OCI-LY7 (cell line): Measurements from ENCODE around the gene NFE2L1. TPM values are rescaled to one million over a fixed set of nuclear protein-coding genes. Genes with fewer than 3 reads are reported as not detected.
A peak's percentile ranks its signal among the peaks of the same experiment; 100 is the strongest.

Experiments used
- BruUV-seq: library from RNA; stranded (reverse); fragments of 400-500 nt; replicated peaks from 2 replicates; lab custom pipeline; 2021; lab: Mats Ljungman, UMichigan
- CTCF ChIA-PET: fragments of 300-600 bp; sonication (Branson Sonifier 250); formaldehyde crosslinking; loops from one replicate; lab custom pipeline; 2022; ENCODE audit warnings: antibody characterized with exemption; ENCODE audit not compliant: unreplicated experiment; lab: Charles Lee
- POLR2A ChIA-PET: fragments of 300-600 bp; sonication (Branson Sonifier 250); formaldehyde crosslinking; loops from one replicate; lab custom pipeline; 2022; ENCODE audit warnings: antibody characterized with exemption; lab: Charles Lee
- DNase-seq: peaks from one replicate; pipeline ENCODE4 v3.0.0-alpha.2; 2015; ENCODE audit warnings: low spot score
- H2AFZ ChIP-seq: fragments of 200-600 bp; sonication (generic), shearing (Covaris generic); 2 replicates; pipeline ENCODE4 v1.6.1; 2014; ENCODE audit warnings: mild to moderate bottlenecking, antibody characterized with exemption, low read length, moderate library complexity
- H3K27ac ChIP-seq: fragments of 200-600 bp; sonication (generic); 2 replicates; pipeline ENCODE4 v1.5.1; 2014; ENCODE audit warnings: mixed run types, low read depth, mild to moderate bottlenecking, moderate library complexity, low read length, inconsistent platforms; ENCODE audit not compliant: poor library complexity, severe bottlenecking
- H3K36me3 ChIP-seq: fragments of 200-600 bp; sonication (generic); 2 replicates; pipeline ENCODE4 v1.6.1; 2014; ENCODE audit warnings: mild to moderate bottlenecking, antibody characterized with exemption, low read length, moderate library complexity, mixed read lengths; ENCODE audit not compliant: insufficient read depth
- H3K4me1 ChIP-seq: fragments of 200-600 bp; sonication (generic); 2 replicates; pipeline ENCODE4 v1.5.1; 2014; ENCODE audit warnings: mild to moderate bottlenecking, low read length; ENCODE audit not compliant: insufficient read depth, poor library complexity, severe bottlenecking
- H3K4me2 ChIP-seq: fragments of 200-600 bp; sonication (generic); 2 replicates; pipeline ENCODE4 v1.6.1; 2014; ENCODE audit warnings: mild to moderate bottlenecking, low read length
- H3K4me3 ChIP-seq: fragments of 200-600 bp; sonication (generic); 2 replicates; pipeline ENCODE4 v1.5.1; 2014; ENCODE audit warnings: mild to moderate bottlenecking, low read depth, low read length; ENCODE audit not compliant: poor library complexity, severe bottlenecking
- H3K79me2 ChIP-seq: fragments of 200-600 bp; sonication (generic); 2 replicates; pipeline ENCODE4 v1.6.1; 2016; ENCODE audit warnings: low read depth, mild to moderate bottlenecking, low read length, moderate library complexity, mixed read lengths; ENCODE audit not compliant: insufficient read depth
- H3K9me2 ChIP-seq: fragments of 200-600 bp; sonication (generic); 2 replicates; pipeline ENCODE4 v1.6.1; 2016; ENCODE audit warnings: mild to moderate bottlenecking, low read length, mixed read lengths; ENCODE audit not compliant: insufficient read depth
- H3K9me3 ChIP-seq: fragments of 200-600 bp; sonication (generic); 2 replicates; pipeline ENCODE4 v1.6.1; 2014; ENCODE audit warnings: mild to moderate bottlenecking, mixed run types, low read length, mixed read lengths
- H4K20me1 ChIP-seq: fragments of 200-600 bp; sonication (generic); 2 replicates; pipeline ENCODE4 v1.6.1; 2014; ENCODE audit warnings: mild to moderate bottlenecking, antibody characterized with exemption, low read length, moderate library complexity, mixed read lengths; ENCODE audit not compliant: insufficient read depth
- EZH2phosphoT487 ChIP-seq: fragments of 200-600 bp; sonication (generic); IDR thresholded peaks from 2 replicates; pipeline ENCODE4 v1.6.1; 2018; ENCODE audit warnings: low read depth, borderline replicate concordance, mild to moderate bottlenecking, mixed run types, antibody characterized with exemption, low read length, moderate library complexity, mixed read lengths
- intact Hi-C: fragments of 100-400 bp; cut with micrococcal nuclease; formaldehyde crosslinking; loops from one replicate; pipeline ENCODE4 v1.10.0; 2022; ENCODE audit not compliant: unreplicated experiment
- total RNA-seq, 2 experiments: library from RNA; depleted of rRNA in 1 of 2; stranded (reverse); fragments of >200 nt in 1 of 2; shearing (Covaris generic) in 1 of 2; gene quantifications; 2 replicates each; pipeline ENCODE4 v1.2.3, GENCODE V29; 2014 to 2022
- TF ChIP-seq, protein P1 (sequence below): fragments of 200-600 bp; sonication (generic); conservative IDR thresholded peaks from 2 replicates; pipeline ENCODE4 v1.5.1; 2014; ENCODE audit warnings: mild to moderate bottlenecking, antibody characterized with exemption, low read length, moderate library complexity, mixed read lengths

NFE2L1 gene
- total RNA-seq, 2 experiments from 2014 or later: 42.3 to 106 TPM

DNA sequence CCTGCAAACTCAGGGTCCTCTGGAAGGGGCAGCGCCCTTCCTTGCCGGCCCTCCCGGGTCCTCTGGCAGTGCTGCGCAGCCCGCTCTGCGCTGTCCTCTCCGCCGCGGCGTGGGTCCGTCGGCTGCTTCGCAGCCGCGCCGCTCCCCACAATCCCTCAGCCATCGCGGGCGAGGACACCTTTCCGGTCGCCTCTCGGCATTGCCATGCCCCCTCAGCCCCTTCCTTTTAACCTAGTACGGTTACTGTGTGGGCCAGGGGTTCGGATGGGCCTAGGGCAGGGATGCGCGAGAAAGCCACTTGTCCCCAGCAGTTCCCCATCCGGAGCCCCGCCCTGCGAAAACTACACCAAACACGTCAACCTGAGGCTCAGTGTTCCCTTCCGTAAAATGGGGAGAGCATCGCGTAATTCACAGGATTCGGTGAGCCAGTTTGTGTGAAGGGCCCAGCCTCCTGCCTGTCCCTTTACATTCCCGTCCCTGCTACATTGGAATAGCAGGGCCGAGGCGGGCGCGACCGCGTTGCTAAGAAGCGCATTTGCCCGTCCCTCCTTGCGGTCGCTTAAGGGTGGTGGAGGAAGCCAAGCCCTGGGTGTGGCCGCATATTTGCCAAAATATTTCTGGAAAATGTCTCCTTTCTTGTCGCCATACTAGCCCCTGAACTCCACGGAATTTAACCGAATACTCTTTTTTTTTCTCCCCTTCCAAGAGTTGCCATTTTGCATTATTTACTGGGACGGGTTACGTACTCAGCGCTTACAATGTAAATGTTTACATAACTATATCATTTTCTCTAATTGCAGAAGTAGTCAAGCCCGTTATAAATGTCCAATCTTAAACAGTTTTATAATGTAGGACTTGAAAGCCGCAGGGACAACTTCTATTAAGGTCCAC, 23.8 kb upstream of the NFE2L1 start:
- CTCF ChIA-PET: interaction anchor here (1.0 to 1.4 kb wide), 2 partner anchors 30 to 48 kb away, joined by 3 read pairs; no protein-coding TSS in a partner anchor
- Histone ChIP-seq H3K9me3 (no peaks in the 10 kb centered on the region), H2AFZ (peak overlapping the region; percentile 76), H3K4me3 (peak overlapping the region; percentile 61), H3K9me2 (no peaks in the 10 kb centered on the region), H3K27ac (no peak overlapping the region), H3K4me2 (peak overlapping the region; percentile 84), H3K79me2 (no peaks in the 10 kb centered on the region), H4K20me1 (no peaks in the 10 kb centered on the region), H3K4me1 (peaks cover 32% of the 10 kb centered on the region), H3K36me3 (no peaks in the 10 kb centered on the region)
- intact Hi-C loops: loop anchor here (1.0 to 5.0 kb wide), 4 partner anchors 24 to 593 kb away; partner anchors contain the start of genes CBX1, HOXB8 and NFE2L1
- no peak for TF ChIP-seq EZH2phosphoT487
- TF ChIP-seq, protein P1, sequence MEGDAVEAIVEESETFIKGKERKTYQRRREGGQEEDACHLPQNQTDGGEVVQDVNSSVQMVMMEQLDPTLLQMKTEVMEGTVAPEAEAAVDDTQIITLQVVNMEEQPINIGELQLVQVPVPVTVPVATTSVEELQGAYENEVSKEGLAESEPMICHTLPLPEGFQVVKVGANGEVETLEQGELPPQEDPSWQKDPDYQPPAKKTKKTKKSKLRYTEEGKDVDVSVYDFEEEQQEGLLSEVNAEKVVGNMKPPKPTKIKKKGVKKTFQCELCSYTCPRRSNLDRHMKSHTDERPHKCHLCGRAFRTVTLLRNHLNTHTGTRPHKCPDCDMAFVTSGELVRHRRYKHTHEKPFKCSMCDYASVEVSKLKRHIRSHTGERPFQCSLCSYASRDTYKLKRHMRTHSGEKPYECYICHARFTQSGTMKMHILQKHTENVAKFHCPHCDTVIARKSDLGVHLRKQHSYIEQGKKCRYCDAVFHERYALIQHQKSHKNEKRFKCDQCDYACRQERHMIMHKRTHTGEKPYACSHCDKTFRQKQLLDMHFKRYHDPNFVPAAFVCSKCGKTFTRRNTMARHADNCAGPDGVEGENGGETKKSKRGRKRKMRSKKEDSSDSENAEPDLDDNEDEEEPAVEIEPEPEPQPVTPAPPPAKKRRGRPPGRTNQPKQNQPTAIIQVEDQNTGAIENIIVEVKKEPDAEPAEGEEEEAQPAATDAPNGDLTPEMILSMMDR: no peak
- BruUV-seq: no TSS peak
- POLR2A ChIA-PET: no interaction called here
- no peak for DNase-seq

DNA sequence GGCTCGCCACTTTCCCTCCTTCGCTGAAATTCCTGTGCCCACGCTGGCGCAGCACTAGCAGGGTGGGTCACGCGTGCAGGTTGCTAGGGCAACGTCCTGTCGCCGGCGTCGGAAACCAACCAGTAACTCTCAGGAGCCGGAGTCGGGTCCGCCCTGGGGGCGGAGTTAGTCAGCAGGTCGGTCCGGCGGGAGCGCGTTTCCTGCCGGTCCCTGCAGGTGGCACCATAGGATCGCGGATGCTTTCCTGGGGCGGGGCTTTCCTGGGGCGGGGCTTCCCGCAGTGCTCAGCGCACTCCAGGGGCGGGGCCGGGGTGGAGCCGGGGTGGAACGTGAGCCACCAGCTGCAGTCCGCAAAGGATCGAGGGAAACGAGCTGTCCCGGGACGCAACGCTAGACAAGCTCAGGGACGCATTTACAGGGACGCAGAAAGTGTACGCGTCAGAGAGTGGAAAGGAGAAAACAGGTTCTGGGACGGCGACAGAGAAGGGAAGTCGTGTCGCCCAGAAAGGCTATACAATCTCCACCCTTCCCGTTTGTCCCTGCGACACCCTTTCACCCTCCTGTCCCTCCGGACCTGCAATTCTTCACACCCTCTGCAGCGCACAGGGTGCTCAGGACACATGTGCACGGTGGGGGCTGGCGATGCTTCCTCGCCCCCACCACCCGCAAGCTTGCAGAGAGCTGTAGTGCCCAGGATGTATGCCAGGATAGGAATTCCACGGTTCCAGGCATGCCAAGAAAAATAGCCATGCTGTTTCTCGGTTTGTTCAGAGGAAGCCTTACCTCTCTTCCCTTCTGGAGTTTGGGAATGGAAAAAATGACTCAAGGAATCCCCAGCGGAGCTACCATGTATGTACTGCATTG, 22.9 kb upstream of the NFE2L1 start:
- peak; percentile 97 for DNase-seq
- Histone ChIP-seq H3K36me3 (no peaks in the 10 kb centered on the region), H3K4me2 (peak overlapping the region; percentile 84), H3K9me2 (no peaks in the 10 kb centered on the region), H4K20me1 (no peaks in the 10 kb centered on the region), H3K79me2 (no peaks in the 10 kb centered on the region), H2AFZ (peak overlapping the region; percentile 76; the same call in 1 of the 2 replicates), H3K9me3 (no peaks in the 10 kb centered on the region), H3K4me1 (peaks cover 32% of the 10 kb centered on the region), H3K27ac (no peak overlapping the region), H3K4me3 (peak overlapping the region; percentile 64)
- ChIA-PET CTCF (interaction anchor here (0.7 to 1.4 kb wide), 6 partner anchors 29 to 122 kb away, joined by 3 to 4 read pairs (median 3); no protein-coding TSS in a partner anchor), POLR2A (interaction anchor here (0.6 kb wide), 2 partner anchors 27 to 1970 kb away, joined by 3 read pairs; no protein-coding TSS in a partner anchor)
- no peak for TF ChIP-seq EZH2phosphoT487
- TF ChIP-seq, protein P1: peak; percentile 82
- no TSS peak for BruUV-seq
- intact Hi-C loops: loop anchor here (1.0 to 5.0 kb wide), 4 partner anchors 24 to 592 kb away; partner anchors contain the start of genes CBX1, HOXB8 and NFE2L1
